Neural cell (in vitro differentiated cells): ENCODE data around the gene BIN2. TPM values are rescaled to one million over a fixed set of nuclear protein-coding genes. Genes with fewer than 3 reads are reported as not detected.

ENCODE experiments used
- H2AFZ ChIP-seq: fragments of 200-600, 300-800 bp; sonication (generic), shearing (Covaris generic); 2 replicates; pipeline ENCODE4 v1.6.0; 2014; ENCODE audit warnings: low read depth, mild to moderate bottlenecking, antibody characterized with exemption, low read length, moderate library complexity
- H3F3A ChIP-seq: fragments of 200-600 bp; shearing (Covaris generic); 2 replicates; pipeline ENCODE4 v1.6.1; 2016; ENCODE audit warnings: mild to moderate bottlenecking, moderate library complexity, mixed read lengths, antibody characterized with exemption, low read length; ENCODE audit not compliant: insufficient read depth, poor library complexity, severe bottlenecking
- H3K27ac ChIP-seq: fragments of 200-600, 300-800 bp; sonication (generic), shearing (Covaris generic); 2 replicates; pipeline ENCODE4 v1.5.1; 2014; ENCODE audit warnings: mild to moderate bottlenecking, low read length, moderate library complexity
- H3K27me3 ChIP-seq: fragments of 300-800, 200-600 bp; sonication (generic), shearing (Covaris generic); 2 replicates; pipeline ENCODE4 v1.6.0; 2014; ENCODE audit warnings: mild to moderate bottlenecking, low read depth, low read length, moderate library complexity; ENCODE audit not compliant: insufficient read depth
- H3K36me3 ChIP-seq: fragments of 300-800, 200-600 bp; sonication (generic), shearing (Covaris generic); 2 replicates; pipeline ENCODE4 v1.5.1; 2014; ENCODE audit warnings: mild to moderate bottlenecking, antibody characterized with exemption, low read length, moderate library complexity; ENCODE audit not compliant: insufficient read depth
- H3K4me2 ChIP-seq: fragments of 300-800, 200-600 bp; sonication (generic), shearing (Covaris generic); 2 replicates; pipeline ENCODE4 v1.6.0; 2014; ENCODE audit warnings: mild to moderate bottlenecking, low read length
- H3K4me3 ChIP-seq: fragments of 300-800, 200-600 bp; sonication (generic), shearing (Covaris generic); 2 replicates; pipeline ENCODE4 v1.5.1; 2014; ENCODE audit warnings: mild to moderate bottlenecking, low read length, moderate library complexity
- H3K79me2 ChIP-seq: fragments of 200-600 bp; shearing (Covaris generic); replicated peaks from 2 replicates; pipeline ENCODE4 v1.6.0; 2014; ENCODE audit warnings: mild to moderate bottlenecking, low read length, moderate library complexity; ENCODE audit not compliant: insufficient read depth
- H3K9ac ChIP-seq: fragments of 300-800, 200-600 bp; sonication (generic), shearing (Covaris generic); 2 replicates; pipeline ENCODE4 v1.6.1; 2016; ENCODE audit warnings: mild to moderate bottlenecking, low read length, mixed read lengths
- H3K9me2 ChIP-seq: fragments of 200-600 bp; shearing (Covaris generic); 2 replicates; pipeline ENCODE4 v1.6.1; 2016; ENCODE audit warnings: mild to moderate bottlenecking, low read length, mixed read lengths; ENCODE audit not compliant: insufficient read depth
- H3K9me3 ChIP-seq: fragments of 200-600, 300-800 bp; sonication (generic), shearing (Covaris generic); 2 replicates; pipeline ENCODE4 v1.6.1; 2016; ENCODE audit warnings: mild to moderate bottlenecking, mixed run types, low read length, moderate library complexity, mixed read lengths
- H4K20me1 ChIP-seq: fragments of 200-600 bp; shearing (Covaris generic); 2 replicates; pipeline ENCODE4 v1.6.1; 2016; ENCODE audit warnings: mild to moderate bottlenecking, mixed run types; ENCODE audit not compliant: insufficient read depth
- CTCF ChIP-seq: fragments of 450-650 bp; IDR thresholded peaks from 2 replicates; pipeline ENCODE4 v1.5.1; 2014; ENCODE audit warnings: antibody characterized with exemption, mild to moderate bottlenecking, moderate library complexity; ENCODE audit not compliant: poor library complexity, severe bottlenecking
- EP300 ChIP-seq: fragments of 450-650 bp; conservative IDR thresholded peaks from 2 replicates; pipeline ENCODE4 v1.6.1; 2014; ENCODE audit warnings: antibody characterized with exemption, mild to moderate bottlenecking, moderate library complexity; ENCODE audit not compliant: poor library complexity, severe bottlenecking
- EZH2 ChIP-seq: fragments of 200-600, 300-800 bp; shearing (Covaris generic), sonication (generic); IDR thresholded peaks from 2 replicates; pipeline ENCODE4 v1.6.1; 2014; ENCODE audit warnings: antibody characterized with exemption, low read length, borderline replicate concordance, mild to moderate bottlenecking; ENCODE audit not compliant: insufficient read depth, poor library complexity, severe bottlenecking
- MXI1 ChIP-seq: fragments of 450-650 bp; conservative IDR thresholded peaks from 2 replicates; pipeline ENCODE4 v1.6.1; 2014; ENCODE audit warnings: antibody characterized with exemption, mild to moderate bottlenecking; ENCODE audit not compliant: poor library complexity, severe bottlenecking
- POLR2AphosphoS5 ChIP-seq: IDR thresholded peaks from 2 replicates; pipeline ENCODE4 v1.6.1; 2012
- RAD21 ChIP-seq: fragments of 450-650 bp; conservative IDR thresholded peaks from 2 replicates; pipeline ENCODE4 v1.6.1; 2014; ENCODE audit warnings: antibody characterized with exemption, mild to moderate bottlenecking, moderate library complexity
- REST ChIP-seq: IDR thresholded peaks from 2 replicates; pipeline ENCODE4 v1.6.1; 2012; ENCODE audit warnings: borderline replicate concordance
- SMC3 ChIP-seq: fragments of 450-650 bp; conservative IDR thresholded peaks from 2 replicates; pipeline ENCODE4 v1.6.1; 2014; ENCODE audit warnings: antibody characterized with exemption, mild to moderate bottlenecking, moderate library complexity; ENCODE audit not compliant: poor library complexity
- TAF1 ChIP-seq: IDR thresholded peaks from 2 replicates; pipeline ENCODE4 v1.6.1; 2012; ENCODE audit warnings: low read depth
- polyA plus RNA-seq: library from polyadenylated mRNA; depleted of rRNA; stranded (reverse); fragments of >200 nt; gene quantifications from 2 replicates; pipeline ENCODE4 v1.2.3, GENCODE V29; 2014

BIN2 gene
- polyA plus RNA-seq, 1 donor from 2014 or later: not detected

- no peaks in the 10 kb centered on the region for H3K79me2 ChIP-seq
- no peak for TF ChIP-seq CTCF
- TF ChIP-seq TAF1: no peak
- H3K9me2 ChIP-seq: no peaks in the 10 kb centered on the region
Observed at GRCh38 chr12:51264297-51264696, 59.7 kb downstream of the BIN2 start.

GRCh38 chr12:51263341-51263740 is 60.6 kb downstream of the BIN2 start:
- Histone ChIP-seq H4K20me1 (no peaks in the 10 kb centered on the region), H3K27ac (no peak overlapping the region), H2AFZ (no peak overlapping the region), H3K4me2 (no peak overlapping the region), H3K4me3 (no peak overlapping the region), H3K79me2 (no peaks in the 10 kb centered on the region), H3F3A (no peaks in the 10 kb centered on the region), H3K9me2 (no peaks in the 10 kb centered on the region), H3K27me3 (no peaks in the 10 kb centered on the region), H3K36me3 (no peaks in the 10 kb centered on the region), H3K9me3 (no peaks in the 10 kb centered on the region), H3K9ac (no peak overlapping the region)
- TF ChIP-seq SMC3 (no peak), RAD21 (no peak), REST (no peak), CTCF (no peak), EZH2 (no peak), EP300 (no peak), POLR2AphosphoS5 (no peak), MXI1 (no peak), TAF1 (no peak)

More at GRCh38 chr12:51264297-51264696, 59.7 kb downstream of the BIN2 start:
- Histone ChIP-seq H3F3A (no peaks in the 10 kb centered on the region), H3K4me3 (no peak overlapping the region), H3K27me3 (peaks cover 7% of the 10 kb centered on the region), H3K4me2 (no peak overlapping the region), H3K27ac (no peak overlapping the region), H2AFZ (no peak overlapping the region), H3K9me3 (no peaks in the 10 kb centered on the region), H4K20me1 (no peaks in the 10 kb centered on the region), H3K36me3 (no peaks in the 10 kb centered on the region), H3K9ac (no peak overlapping the region)
